Bronchial epithelial cell (primary cell): ENCODE data around the gene TRA2B. TPM values are rescaled to one million over a fixed set of nuclear protein-coding genes. Genes with fewer than 3 reads are reported as not detected.
A peak's percentile ranks its signal among the peaks of the same experiment; 100 is the strongest.
"Not testable (repeated sequence)": the region's sequence is repeated elsewhere in the genome, so short reads cannot be mapped to it uniquely, and the experiment has no call there.

ENCODE experiments used
- DNase-seq: peaks from one replicate; pipeline ENCODE4 v3.0.0-alpha.2; 2010; ENCODE audit warnings: low read depth
- FAIRE-seq: peaks from 2 replicates; lab custom pipeline; 2011; peaks lifted over from hg19 to GRCh38; lab: Jason Lieb, UNC
- H3K27me3 ChIP-seq: 2 replicates; pipeline ENCODE4 v1.5.1; 2011; ENCODE audit warnings: low read length; ENCODE audit not compliant: control insufficient read depth, insufficient read depth
- H3K36me3 ChIP-seq: 2 replicates; pipeline ENCODE4 v1.5.1; 2011; ENCODE audit warnings: low read length; ENCODE audit not compliant: control insufficient read depth, insufficient read depth
- H3K4me3 ChIP-seq: 2 replicates; pipeline ENCODE4 v1.5.1; 2011; ENCODE audit warnings: mild to moderate bottlenecking, low read depth, low read length, control low read depth
- total RNA-seq: library from RNA; depleted of rRNA; stranded (reverse); fragments of >200 nt; gene quantifications from 2 replicates; pipeline ENCODE4 v1.2.1, GENCODE V29; 2014
- TF ChIP-seq, protein P1 (sequence below): IDR thresholded peaks from 2 replicates; pipeline ENCODE4 v1.5.1; 2011; ENCODE audit warnings: mild to moderate bottlenecking, moderate library complexity, low read length, control low read depth, inconsistent platforms; ENCODE audit not compliant: insufficient read depth, severe bottlenecking

The TRA2B gene
- total RNA-seq, 1 donor from 2014 or later = 202 TPM

DNA sequence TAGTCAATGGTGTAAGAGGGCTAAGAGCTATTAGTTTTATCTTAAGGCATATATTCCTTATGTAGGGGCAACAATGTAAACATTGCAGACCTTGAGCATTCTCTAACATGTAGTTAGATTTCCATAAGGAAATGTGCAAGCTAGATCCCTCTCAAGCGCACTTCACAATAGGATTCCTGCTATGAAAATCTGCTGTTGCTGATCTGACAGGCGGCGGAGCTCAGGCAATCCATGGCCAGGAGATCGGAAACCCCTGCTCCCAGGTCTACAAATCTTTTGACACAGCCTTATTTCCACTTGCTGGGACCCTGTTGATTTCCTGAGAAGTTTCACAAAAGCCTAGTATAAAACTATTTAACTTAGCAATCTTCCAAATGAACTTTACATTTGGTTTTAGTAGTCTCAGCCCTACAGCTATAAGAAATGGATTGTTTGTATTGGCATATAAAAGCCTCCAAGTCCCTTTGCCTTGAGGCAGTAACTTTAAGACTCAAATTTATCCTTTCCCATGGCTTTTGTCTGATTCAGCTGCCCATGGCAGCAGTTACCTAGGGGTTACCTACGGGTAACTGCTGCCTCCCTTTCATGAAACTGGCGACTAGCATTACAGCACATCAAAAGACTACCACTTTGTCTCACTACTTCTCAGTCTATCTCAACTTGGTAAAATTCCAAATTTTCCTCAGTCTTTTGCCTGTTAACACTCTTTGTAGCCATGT is 22.7 kb downstream of the TRA2B start:
- no peak for DNase-seq
- Histone ChIP-seq H3K4me3 (no peak overlapping the region), H3K27me3 (no peaks in the 10 kb centered on the region), H3K36me3 (peaks cover 10% of the 10 kb centered on the region)
- FAIRE-seq = no peak
- TF ChIP-seq, protein P1, sequence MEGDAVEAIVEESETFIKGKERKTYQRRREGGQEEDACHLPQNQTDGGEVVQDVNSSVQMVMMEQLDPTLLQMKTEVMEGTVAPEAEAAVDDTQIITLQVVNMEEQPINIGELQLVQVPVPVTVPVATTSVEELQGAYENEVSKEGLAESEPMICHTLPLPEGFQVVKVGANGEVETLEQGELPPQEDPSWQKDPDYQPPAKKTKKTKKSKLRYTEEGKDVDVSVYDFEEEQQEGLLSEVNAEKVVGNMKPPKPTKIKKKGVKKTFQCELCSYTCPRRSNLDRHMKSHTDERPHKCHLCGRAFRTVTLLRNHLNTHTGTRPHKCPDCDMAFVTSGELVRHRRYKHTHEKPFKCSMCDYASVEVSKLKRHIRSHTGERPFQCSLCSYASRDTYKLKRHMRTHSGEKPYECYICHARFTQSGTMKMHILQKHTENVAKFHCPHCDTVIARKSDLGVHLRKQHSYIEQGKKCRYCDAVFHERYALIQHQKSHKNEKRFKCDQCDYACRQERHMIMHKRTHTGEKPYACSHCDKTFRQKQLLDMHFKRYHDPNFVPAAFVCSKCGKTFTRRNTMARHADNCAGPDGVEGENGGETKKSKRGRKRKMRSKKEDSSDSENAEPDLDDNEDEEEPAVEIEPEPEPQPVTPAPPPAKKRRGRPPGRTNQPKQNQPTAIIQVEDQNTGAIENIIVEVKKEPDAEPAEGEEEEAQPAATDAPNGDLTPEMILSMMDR = no peak

- DNase-seq (no peak), FAIRE-seq (no peak)
- Histone ChIP-seq H3K4me3 (no peak overlapping the region), H3K36me3 (peaks cover 2% of the 10 kb centered on the region), H3K27me3 (no peaks in the 10 kb centered on the region)
- TF ChIP-seq, protein P1 = no peak
Observed at GRCh38 chr3:185912929-185913901, 24.6 kb downstream of the TRA2B start.

DNA sequence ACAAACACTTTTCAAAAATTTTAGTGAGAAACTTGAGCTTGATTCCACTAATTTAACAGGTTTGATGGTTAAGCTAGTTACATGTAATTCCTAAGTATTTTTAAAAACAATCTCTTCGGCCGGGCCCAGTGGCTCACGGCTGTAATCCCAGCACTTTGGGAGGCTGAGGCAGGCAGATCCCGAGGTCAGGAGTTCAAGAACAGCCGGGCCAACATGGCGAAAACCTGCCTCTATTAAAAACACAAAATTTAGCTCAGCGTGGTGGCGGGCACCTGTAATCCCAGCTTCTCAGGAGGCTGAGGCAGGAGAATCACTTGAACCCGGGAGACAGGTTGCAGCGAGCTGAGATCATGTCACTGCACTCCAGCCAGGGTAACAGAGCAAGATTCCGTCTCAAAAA is 25.3 kb downstream of the TRA2B start:
- FAIRE-seq (no peak), DNase-seq (no peak)
- Histone ChIP-seq H3K4me3 (no peak overlapping the region), H3K27me3 (no peaks in the 10 kb centered on the region), H3K36me3 (peaks cover 2% of the 10 kb centered on the region)
- TF ChIP-seq, protein P1 = no peak

DNA sequence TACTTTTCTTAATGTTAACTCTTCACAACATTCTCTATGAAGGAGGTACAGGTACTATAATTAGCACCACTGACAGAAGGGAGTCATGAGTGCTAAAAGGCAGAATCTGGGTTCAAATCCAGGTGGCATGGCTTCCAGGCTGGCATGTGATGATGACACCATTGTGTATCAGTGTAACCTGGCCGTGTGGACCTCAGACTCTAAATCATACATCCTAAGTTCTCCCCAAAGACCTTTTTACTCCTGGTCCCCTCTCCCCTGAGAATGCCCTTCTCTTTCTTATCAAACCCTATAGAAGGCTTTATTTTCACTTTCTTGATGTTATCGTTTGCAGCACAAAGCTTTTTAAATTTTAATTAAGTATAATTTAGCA is 26.8 kb downstream of the TRA2B start:
- H3K36me3 ChIP-seq, FAIRE-seq, H3K27me3 ChIP-seq, H3K4me3 ChIP-seq, DNase-seq: not testable (repeated sequence)

GRCh38 chr3:185910322-185911075 is 27.3 kb downstream of the TRA2B start:
- FAIRE-seq, DNase-seq, H3K27me3 ChIP-seq, H3K4me3 ChIP-seq, H3K36me3 ChIP-seq: not testable (repeated sequence)

- not testable (repeated sequence) for H3K36me3 ChIP-seq, DNase-seq, FAIRE-seq, H3K27me3 ChIP-seq, H3K4me3 ChIP-seq
Observed at GRCh38 chr3:185909913-185910312, 27.9 kb downstream of the TRA2B start.

GRCh38 chr3:185900228-185900627 is 37.6 kb downstream of the TRA2B start:
- no peaks in the 10 kb centered on the region for H3K27me3 ChIP-seq
- peak; percentile 96 for DNase-seq
- no peak for FAIRE-seq

More at GRCh38 chr3:185900228-185900627, 37.6 kb downstream of the TRA2B start:
- TF ChIP-seq, protein P1 = no peak
- no peaks in the 10 kb centered on the region for H3K36me3 ChIP-seq
- H3K4me3 ChIP-seq = no peak overlapping the region
